GM10847 (cell line): Measurements from ENCODE around the gene EPHA4.

Experiments used
- POLR2A ChIP-seq: IDR thresholded peaks from 2 replicates; pipeline ENCODE4 v1.6.1; 2011; ENCODE audit not compliant: insufficient read length; ENCODE audit errors: extremely low read depth

Gene EPHA4

DNA sequence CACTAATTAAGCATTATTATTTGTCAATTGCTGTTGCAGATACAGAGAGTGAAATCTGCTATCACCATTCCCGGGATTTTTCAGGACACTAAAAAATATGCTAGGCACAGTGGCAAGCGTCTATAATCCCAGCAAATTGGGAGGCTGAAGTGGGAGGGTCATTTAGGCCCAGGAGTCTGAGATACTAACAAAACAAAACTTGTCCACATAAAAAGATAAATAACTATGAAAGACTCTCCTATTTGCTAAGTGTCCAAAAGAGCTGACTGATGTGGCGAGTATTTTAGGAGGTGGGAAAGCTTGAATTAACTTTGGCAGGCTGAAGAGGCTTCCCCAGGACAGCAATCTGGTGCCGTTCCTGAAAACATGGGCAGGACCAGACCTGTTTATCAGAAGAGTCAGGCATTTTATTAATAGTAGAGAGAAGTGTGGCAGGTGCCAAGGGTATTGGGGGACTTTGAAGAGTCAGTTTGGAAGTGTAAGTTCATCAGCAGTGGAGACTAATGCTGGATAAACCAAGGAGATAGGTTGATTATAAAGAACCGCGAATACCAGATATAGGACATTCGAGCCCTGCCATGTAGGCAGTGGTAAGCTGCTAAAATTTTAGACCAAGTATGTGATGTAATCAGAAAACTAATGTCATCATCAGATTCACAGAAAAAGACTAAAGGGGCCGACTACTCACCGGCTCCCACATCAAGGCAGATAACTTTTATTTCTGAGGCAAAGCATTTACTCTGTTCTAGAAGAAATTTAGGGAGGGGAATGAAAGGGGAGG lies 201.8 kb downstream of the EPHA4 start:
- TF ChIP-seq POLR2A, result no peak
